ENCODE data around the gene RILPL1.
"Not testable (repeated sequence)": the region's sequence is repeated elsewhere in the genome, so short reads cannot be mapped to it uniquely, and the experiment has no call there.

Gene RILPL1

GRCh38 chr12:123491481-123491880, 42.0 kb downstream of the RILPL1 start:
- DNase-seq = no peak

- DNase-seq = no peak
Observed at GRCh38 chr12:123491056-123491455, 42.5 kb downstream of the RILPL1 start.

- DNase-seq = no peak
Observed at GRCh38 chr12:123490089-123490488, 43.4 kb downstream of the RILPL1 start.

- no peak for DNase-seq
Observed at GRCh38 chr12:123489580-123489979, 43.9 kb downstream of the RILPL1 start.

- no peak for DNase-seq
Observed at GRCh38 chr12:123488539-123489230, 44.8 kb downstream of the RILPL1 start.

- no peak for DNase-seq
Observed at GRCh38 chr12:123487428-123487827, 46.1 kb downstream of the RILPL1 start.

- no peak for DNase-seq
Observed at GRCh38 chr12:123485756-123486155, 47.8 kb downstream of the RILPL1 start.

GRCh38 chr12:123483602-123484248, 49.8 kb downstream of the RILPL1 start:
- DNase-seq = no peak

GRCh38 chr12:123482876-123483275, 50.6 kb downstream of the RILPL1 start:
- no peak for DNase-seq

GRCh38 chr12:123481251-123481650, 52.3 kb downstream of the RILPL1 start:
- DNase-seq = not testable (repeated sequence)

GRCh38 chr12:123479442-123480180, 53.9 kb downstream of the RILPL1 start:
- DNase-seq = no peak

- DNase-seq = no peak
Observed at GRCh38 chr12:123478762-123479161, 54.8 kb downstream of the RILPL1 start.

GRCh38 chr12:123478069-123478468, 55.5 kb downstream of the RILPL1 start:
- DNase-seq = no peak

GRCh38 chr12:123475246-123475703, 58.2 kb downstream of the RILPL1 start:
- no peak for DNase-seq

- DNase-seq = no peak
Observed at GRCh38 chr12:123474485-123475245, 58.9 kb downstream of the RILPL1 start.

- no peak for DNase-seq
Observed at GRCh38 chr12:123472438-123472849, 61.1 kb downstream of the RILPL1 start.

- no peak for DNase-seq
Observed at GRCh38 chr12:123471374-123472068, 62.0 kb downstream of the RILPL1 start.

GRCh38 chr12:123469978-123470377, 63.5 kb downstream of the RILPL1 start:
- no peak for DNase-seq

- no peak for DNase-seq
Observed at GRCh38 chr12:123468786-123469185, 64.7 kb downstream of the RILPL1 start.

GRCh38 chr12:123465084-123465483, 68.4 kb downstream of the RILPL1 start:
- no peak for DNase-seq

GRCh38 chr12:123463174-123463573, 70.3 kb downstream of the RILPL1 start:
- not testable (repeated sequence) for DNase-seq
